ENCODE measurements around the gene TMEM61. TPM values are rescaled to one million over a fixed set of nuclear protein-coding genes. Genes with fewer than 3 reads are reported as not detected.
"Not testable (repeated sequence)": the region's sequence is repeated elsewhere in the genome, so short reads cannot be mapped to it uniquely, and the experiment has no call there.

The TMEM61 gene
- total RNA-seq, 1 experiment from 2014 or later = not detected

- Mint-ChIP-seq H3K36me3 (ENCODE audit: insufficient read depth, unreplicated experiment) (no peaks in the 10 kb centered on the region), H3K27me3 (ENCODE audit: insufficient read depth, unreplicated experiment) (no peaks in the 10 kb centered on the region), H3K27ac (ENCODE audit: unreplicated experiment) (no peak overlapping the region), H3K9me3 (ENCODE audit: unreplicated experiment) (peaks cover 9% of the 10 kb centered on the region), H3K4me3 (ENCODE audit: unreplicated experiment) (no peak overlapping the region), H3K4me1 (ENCODE audit: low read depth, unreplicated experiment) (peaks cover 1% of the 10 kb centered on the region)
- CTCF ChIA-PET = interaction anchor here (0.6 kb wide), 2 partner anchors 10 to 66 kb away, joined by 5 to 8 read pairs; no protein-coding TSS in a partner anchor
- no peaks in the 10 kb centered on the region for H3K9me3 ChIP-seq
- intact Hi-C loops (cut with micrococcal nuclease; ENCODE audit: unreplicated experiment) = no loop called here
- no peaks in the 10 kb centered on the region for H3K27me3 ChIP-seq (replicated peaks; ENCODE audit: control insufficient read depth, insufficient read depth, low read length)
- TF ChIP-seq, protein P1, sequence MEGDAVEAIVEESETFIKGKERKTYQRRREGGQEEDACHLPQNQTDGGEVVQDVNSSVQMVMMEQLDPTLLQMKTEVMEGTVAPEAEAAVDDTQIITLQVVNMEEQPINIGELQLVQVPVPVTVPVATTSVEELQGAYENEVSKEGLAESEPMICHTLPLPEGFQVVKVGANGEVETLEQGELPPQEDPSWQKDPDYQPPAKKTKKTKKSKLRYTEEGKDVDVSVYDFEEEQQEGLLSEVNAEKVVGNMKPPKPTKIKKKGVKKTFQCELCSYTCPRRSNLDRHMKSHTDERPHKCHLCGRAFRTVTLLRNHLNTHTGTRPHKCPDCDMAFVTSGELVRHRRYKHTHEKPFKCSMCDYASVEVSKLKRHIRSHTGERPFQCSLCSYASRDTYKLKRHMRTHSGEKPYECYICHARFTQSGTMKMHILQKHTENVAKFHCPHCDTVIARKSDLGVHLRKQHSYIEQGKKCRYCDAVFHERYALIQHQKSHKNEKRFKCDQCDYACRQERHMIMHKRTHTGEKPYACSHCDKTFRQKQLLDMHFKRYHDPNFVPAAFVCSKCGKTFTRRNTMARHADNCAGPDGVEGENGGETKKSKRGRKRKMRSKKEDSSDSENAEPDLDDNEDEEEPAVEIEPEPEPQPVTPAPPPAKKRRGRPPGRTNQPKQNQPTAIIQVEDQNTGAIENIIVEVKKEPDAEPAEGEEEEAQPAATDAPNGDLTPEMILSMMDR (IDR thresholded peaks at IDR 0.05; ENCODE audit: insufficient read depth in 1 of 2, low read depth in 1 of 2, low read length in 1 of 2, severe bottlenecking in 1 of 2, unreplicated experiment in 1 of 2) = no peak
- no peaks in the 10 kb centered on the region for H3K36me3 ChIP-seq (ENCODE audit: control insufficient read depth, insufficient read depth, low read length)
- DNase-seq = no peak
- H3K4me3 ChIP-seq (ENCODE audit: low read depth, low read length) = no peak overlapping the region
- H3K4me1 ChIP-seq = no peaks in the 10 kb centered on the region
- POLR2A ChIA-PET = interaction anchor here (0.6 kb wide), 1 partner anchor 46 kb away, joined by 4 read pairs; no protein-coding TSS in a partner anchor
- no TSS peak for BruUV-seq (replicated peaks)
Observed at GRCh38 chr1:54956726-54957125, 23.7 kb upstream of the TMEM61 start.

DNA sequence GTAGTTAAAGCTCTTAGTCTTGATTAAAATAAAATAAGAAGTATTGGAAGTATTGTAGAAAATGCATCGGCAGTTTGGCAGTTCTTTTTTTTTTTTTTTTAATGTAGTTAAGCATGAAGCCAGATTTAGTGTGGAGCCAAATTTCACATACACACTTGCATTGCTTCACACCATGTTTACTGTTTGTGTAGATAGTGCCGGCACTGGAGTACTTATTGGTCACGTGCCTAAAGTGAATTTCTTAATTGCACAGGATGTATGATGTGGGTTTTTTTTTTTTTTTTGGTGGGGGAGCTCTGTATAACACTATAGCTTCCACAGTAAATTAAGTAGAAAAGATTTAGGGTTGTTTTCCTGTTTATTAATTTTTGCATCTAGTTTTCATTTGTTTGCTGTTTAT, 21.2 kb upstream of the TMEM61 start:
- Histone ChIP-seq H3K4me3 (ENCODE audit: low read depth, low read length) (no peak overlapping the region), H3K27me3 (replicated peaks; ENCODE audit: control insufficient read depth, insufficient read depth, low read length) (no peaks in the 10 kb centered on the region), H3K36me3 (ENCODE audit: control insufficient read depth, insufficient read depth, low read length) (no peaks in the 10 kb centered on the region), H3K9me3 (no peaks in the 10 kb centered on the region), H3K4me1 (no peaks in the 10 kb centered on the region)
- Mint-ChIP-seq H3K36me3 (ENCODE audit: insufficient read depth, unreplicated experiment) (no peaks in the 10 kb centered on the region), H3K4me3 (ENCODE audit: unreplicated experiment) (no peak overlapping the region), H3K9me3 (ENCODE audit: unreplicated experiment) (peaks cover 9% of the 10 kb centered on the region), H3K27me3 (ENCODE audit: insufficient read depth, unreplicated experiment) (no peaks in the 10 kb centered on the region), H3K4me1 (ENCODE audit: low read depth, unreplicated experiment) (no peaks in the 10 kb centered on the region), H3K27ac (ENCODE audit: unreplicated experiment) (no peak overlapping the region)
- POLR2A ChIA-PET = no interaction called here
- TF ChIP-seq, protein P1 (IDR thresholded peaks at IDR 0.05; ENCODE audit: insufficient read depth in 1 of 2, low read depth in 1 of 2, low read length in 1 of 2, severe bottlenecking in 1 of 2, unreplicated experiment in 1 of 2) = no peak
- CTCF ChIA-PET = interaction anchor here (0.6 kb wide), 1 partner anchor 30 kb away, joined by 3 read pairs; no protein-coding TSS in a partner anchor
- BruUV-seq (replicated peaks) = no TSS peak
- DNase-seq = no peak
- intact Hi-C loops (cut with micrococcal nuclease; ENCODE audit: unreplicated experiment) = no loop called here

GRCh38 chr1:54962612-54963395, 17.6 kb upstream of the TMEM61 start:
- H3K9me3 Mint-ChIP-seq (ENCODE audit: unreplicated experiment) = peaks cover under 1% of the 10 kb centered on the region
- no peaks in the 10 kb centered on the region for H3K27me3 Mint-ChIP-seq (ENCODE audit: insufficient read depth, unreplicated experiment)
- H3K9me3 ChIP-seq = no peaks in the 10 kb centered on the region
- H3K4me3 ChIP-seq (ENCODE audit: low read depth, low read length) = no peak overlapping the region
- POLR2A ChIA-PET = no interaction called here
- DNase-seq = no peak
- no peak overlapping the region for H3K27ac Mint-ChIP-seq (ENCODE audit: unreplicated experiment)
- no peaks in the 10 kb centered on the region for H3K4me1 ChIP-seq
- intact Hi-C loops (cut with micrococcal nuclease; ENCODE audit: unreplicated experiment) = no loop called here
- H3K27me3 ChIP-seq (replicated peaks; ENCODE audit: control insufficient read depth, insufficient read depth, low read length) = no peaks in the 10 kb centered on the region
- H3K4me3 Mint-ChIP-seq (ENCODE audit: unreplicated experiment) = no peak overlapping the region
- TF ChIP-seq, protein P1 (IDR thresholded peaks at IDR 0.05; ENCODE audit: insufficient read depth in 1 of 2, low read depth in 1 of 2, low read length in 1 of 2, severe bottlenecking in 1 of 2, unreplicated experiment in 1 of 2) = no peak
- CTCF ChIA-PET = no interaction called here
- no TSS peak for BruUV-seq (replicated peaks)
- H3K4me1 Mint-ChIP-seq (ENCODE audit: low read depth, unreplicated experiment) = no peaks in the 10 kb centered on the region
- H3K36me3 ChIP-seq (ENCODE audit: control insufficient read depth, insufficient read depth, low read length) = no peaks in the 10 kb centered on the region
- H3K36me3 Mint-ChIP-seq (ENCODE audit: insufficient read depth, unreplicated experiment) = no peaks in the 10 kb centered on the region

DNA sequence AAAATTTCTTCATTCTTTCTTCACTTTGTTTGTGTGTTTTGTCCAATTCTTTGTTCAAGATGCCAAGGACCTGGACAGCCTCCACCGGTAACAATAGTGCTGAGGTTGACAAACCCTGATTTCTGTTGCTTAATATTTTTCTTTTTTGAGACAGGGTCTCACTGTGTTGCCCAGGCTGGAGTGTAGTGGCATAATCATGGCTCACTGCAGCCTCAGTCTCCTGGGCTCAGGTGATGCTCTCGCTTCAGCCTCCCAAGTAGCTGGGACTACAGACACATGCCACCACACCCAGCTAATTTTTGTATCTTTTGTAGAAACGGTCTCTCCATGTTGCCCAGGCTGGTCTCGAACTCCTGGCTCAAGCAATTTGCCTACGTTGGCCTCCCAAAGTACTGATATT, 16.6 kb upstream of the TMEM61 start:
- intact Hi-C loops (cut with micrococcal nuclease; ENCODE audit: unreplicated experiment); H3K4me1 Mint-ChIP-seq (ENCODE audit: low read depth, unreplicated experiment); POLR2A ChIA-PET; H3K4me3 ChIP-seq (ENCODE audit: low read depth, low read length); H3K9me3 Mint-ChIP-seq (ENCODE audit: unreplicated experiment); BruUV-seq (replicated peaks); H3K4me3 Mint-ChIP-seq (ENCODE audit: unreplicated experiment); H3K27ac Mint-ChIP-seq (ENCODE audit: unreplicated experiment); H3K27me3 ChIP-seq (replicated peaks; ENCODE audit: control insufficient read depth, insufficient read depth, low read length); DNase-seq; H3K9me3 ChIP-seq; H3K36me3 ChIP-seq (ENCODE audit: control insufficient read depth, insufficient read depth, low read length); H3K36me3 Mint-ChIP-seq (ENCODE audit: insufficient read depth, unreplicated experiment); CTCF ChIA-PET; H3K4me1 ChIP-seq; H3K27me3 Mint-ChIP-seq (ENCODE audit: insufficient read depth, unreplicated experiment): not testable (repeated sequence)
